GM12878 (cell line): ENCODE results near the gene ACAT2. TPM values are rescaled to one million over a fixed set of nuclear protein-coding genes. Genes with fewer than 3 reads are reported as not detected.
"Not testable (repeated sequence)": the region's sequence is repeated elsewhere in the genome, so short reads cannot be mapped to it uniquely, and the experiment has no call there.

ENCODE experiments used
- ATAC-seq: fragments of 200-7000 bp; cut with Tn5 transposase; 3 replicates; pipeline ENCODE4 v1.9.1; 2020; ENCODE audit warnings: mild to moderate bottlenecking, moderate library complexity
- BruUV-seq: library from RNA; stranded (reverse); fragments of 400-500 nt; replicated peaks from 2 replicates; lab custom pipeline; 2021; lab: Mats Ljungman, UMichigan
- CTCF ChIA-PET: fragments of 300-600 bp; sonication (Branson Sonifier 250); formaldehyde crosslinking; extraction: SDS; loops from one replicate; lab custom pipeline; 2021; ENCODE audit warnings: inconsistent platforms; lab: Yijun Ruan, JAX
- POLR2A ChIA-PET: fragments of 350-600 bp; formaldehyde crosslinking; extraction: SDS; loops from one replicate; lab custom pipeline; 2021; ENCODE audit warnings: inconsistent platforms; lab: Charles Lee
- RAD21 ChIA-PET: fragments of 300-600 bp; sonication (Branson Sonifier 250); formaldehyde crosslinking; loops from one replicate; lab custom pipeline; 2023; ENCODE audit warnings: antibody characterized with exemption; ENCODE audit not compliant: unreplicated experiment; lab: Charles Lee
- SMC1A ChIA-PET: fragments of 300-600 bp; sonication (Branson Sonifier 250); formaldehyde crosslinking; loops from one replicate; lab custom pipeline; 2023; ENCODE audit not compliant: unreplicated experiment, uncharacterized antibody; lab: Charles Lee
- DNase-seq: peaks from one replicate; pipeline ENCODE4 v3.0.0-alpha.2; 2011; ENCODE audit warnings: low read depth, low spot score
- FAIRE-seq: peaks from 3 replicates; lab custom pipeline; 2011; peaks lifted over from hg19 to GRCh38; lab: Jason Lieb, UNC
- H2AFZ ChIP-seq: 2 replicates; pipeline ENCODE4 v1.6.0; 2011; ENCODE audit warnings: low read depth, low read length, control low read depth; ENCODE audit not compliant: control insufficient read depth
- H3K27ac ChIP-seq: 2 replicates; pipeline ENCODE4 v1.5.1; 2011; ENCODE audit warnings: control low read depth; ENCODE audit not compliant: control insufficient read depth, insufficient read depth
- H3K27me3 ChIP-seq, 2 experiments: replicated peaks in 1 of 2; 2 replicates each; pipeline versions ENCODE4 v1.6.0 to v1.6.1; 2011; ENCODE audit warnings: low read length in 1 of 2; ENCODE audit not compliant: control insufficient read depth in 2 of 2, insufficient read depth in 2 of 2
- H3K36me3 ChIP-seq, 2 experiments: 2 replicates each; pipeline ENCODE4 v1.5.1; 2011; ENCODE audit warnings: low read length in 1 of 2; ENCODE audit not compliant: control insufficient read depth in 2 of 2, insufficient read depth in 2 of 2
- H3K4me1 ChIP-seq: 2 replicates; pipeline ENCODE4 v1.6.1; 2011; ENCODE audit warnings: mild to moderate bottlenecking, low read length, moderate library complexity, mixed read lengths; ENCODE audit not compliant: control insufficient read depth, insufficient read depth
- H3K4me2 ChIP-seq: 2 replicates; pipeline ENCODE4 v1.6.0; 2011; ENCODE audit warnings: control low read depth; ENCODE audit not compliant: control insufficient read depth, insufficient read depth
- H3K4me3 ChIP-seq: fragments of 200-600 bp; sonication (generic); 2 replicates; pipeline ENCODE4 v1.5.1; 2016
- H3K79me2 ChIP-seq: 2 replicates; pipeline ENCODE4 v1.6.0; 2011; ENCODE audit warnings: low read length; ENCODE audit not compliant: control insufficient read depth, insufficient read depth
- H3K9ac ChIP-seq: 2 replicates; pipeline ENCODE4 v1.8.0; 2011; ENCODE audit warnings: low read length, control low read depth, mixed read lengths; ENCODE audit not compliant: control insufficient read depth, insufficient read depth
- H3K9me3 ChIP-seq: replicated peaks from 3 replicates; pipeline ENCODE4 v1.5.1; 2011; ENCODE audit warnings: mild to moderate bottlenecking, low read length; ENCODE audit not compliant: control insufficient read depth, insufficient read depth
- H4K20me1 ChIP-seq: 2 replicates; pipeline ENCODE4 v1.6.0; 2011; ENCODE audit not compliant: control insufficient read depth, insufficient read depth
- CBFB ChIP-seq: IDR thresholded peaks from 2 replicates; pipeline ENCODE4 v1.6.1; 2016; ENCODE audit warnings: antibody characterized with exemption, low read depth
- FOS ChIP-seq: IDR thresholded peaks from 3 replicates; pipeline ENCODE4 v1.6.1; 2011; ENCODE audit warnings: borderline replicate concordance; ENCODE audit not compliant: insufficient read length; ENCODE audit errors: extremely low read depth
- POLR2A ChIP-seq: IDR thresholded peaks from 2 replicates; pipeline ENCODE4 v1.6.1; 2011; ENCODE audit warnings: low read depth, mild to moderate bottlenecking, low read length
- RUNX3 ChIP-seq: IDR thresholded peaks from 2 replicates; pipeline ENCODE4 v1.6.1; 2012; ENCODE audit warnings: low read length, inconsistent platforms
- WGBS: methylation state at CpG from one replicate; pipeline ENCODE4 v1.1.6; 2016; ENCODE audit warnings: low lambda C conversion rate; ENCODE audit not compliant: insufficient replicate concordance, insufficient coverage; ENCODE audit errors: missing lambda C conversion rate; 5-methylcytosine and 5-hydroxymethylcytosine counted together
- in situ Hi-C: fragments of 300-500 bp; cut with MboI; formaldehyde crosslinking; loops from 9 replicates; pipeline ENCODE4 v1.14.3; 2018; ENCODE audit warnings: mixed read lengths
- intact Hi-C: fragments of 100-400 bp; cut with micrococcal nuclease; formaldehyde crosslinking; loops from one replicate; pipeline ENCODE4 v1.14.2; 2022; ENCODE audit not compliant: unreplicated experiment
- polyA plus RNA-seq, 11 experiments: library from polyadenylated mRNA; depleted of rRNA in 4 of 11; unstranded in 6 of 11; stranded (reverse) in 5 of 11; fragments of >200 nt; fragmentation: Nextera tagmentation in 4 of 11; fragmentation: Illumina TruSeq in 1 of 11; extraction: Ambion mirVana in 4 of 11; extraction: Trizol in 1 of 11; gene quantifications; 1 replicate in 1 of 11; 2 replicates in 10 of 11; pipeline versions ENCODE4 v1.2.1 to v1.2.3, GENCODE V29; 2011 to 2016; ENCODE audit warnings: inconsistent platforms in 2 of 11, missing spikeins in 2 of 11, low read depth in 1 of 11
- total RNA-seq, 4 experiments: library from RNA; depleted of rRNA in 3 of 4; stranded (reverse); fragments of >200 nt in 3 of 4; fragmentation: Illumina TruSeq in 1 of 4; extraction: Trizol in 1 of 4; gene quantifications; 2 replicates each; pipeline versions ENCODE4 v1.2.1 to v1.2.3, GENCODE V29; 2013 to 2021
- TF ChIP-seq, protein P1 (sequence below): fragments of 450-650 bp; IDR thresholded peaks from 2 replicates; pipeline ENCODE4 v1.6.1; 2017; ENCODE audit warnings: mild to moderate bottlenecking
- TF ChIP-seq, protein P2 (sequence below): fragments of 450-650 bp; IDR thresholded peaks from 2 replicates; pipeline ENCODE4 v1.6.1; 2017; ENCODE audit warnings: mild to moderate bottlenecking, moderate library complexity

Gene ACAT2
- total and polyA plus RNA-seq, 10 of the 15 experiments (the other 5 are each of a cell fraction or from before 2014, with no cell fraction given): 87.9 to 257 (median 132) TPM

DNA sequence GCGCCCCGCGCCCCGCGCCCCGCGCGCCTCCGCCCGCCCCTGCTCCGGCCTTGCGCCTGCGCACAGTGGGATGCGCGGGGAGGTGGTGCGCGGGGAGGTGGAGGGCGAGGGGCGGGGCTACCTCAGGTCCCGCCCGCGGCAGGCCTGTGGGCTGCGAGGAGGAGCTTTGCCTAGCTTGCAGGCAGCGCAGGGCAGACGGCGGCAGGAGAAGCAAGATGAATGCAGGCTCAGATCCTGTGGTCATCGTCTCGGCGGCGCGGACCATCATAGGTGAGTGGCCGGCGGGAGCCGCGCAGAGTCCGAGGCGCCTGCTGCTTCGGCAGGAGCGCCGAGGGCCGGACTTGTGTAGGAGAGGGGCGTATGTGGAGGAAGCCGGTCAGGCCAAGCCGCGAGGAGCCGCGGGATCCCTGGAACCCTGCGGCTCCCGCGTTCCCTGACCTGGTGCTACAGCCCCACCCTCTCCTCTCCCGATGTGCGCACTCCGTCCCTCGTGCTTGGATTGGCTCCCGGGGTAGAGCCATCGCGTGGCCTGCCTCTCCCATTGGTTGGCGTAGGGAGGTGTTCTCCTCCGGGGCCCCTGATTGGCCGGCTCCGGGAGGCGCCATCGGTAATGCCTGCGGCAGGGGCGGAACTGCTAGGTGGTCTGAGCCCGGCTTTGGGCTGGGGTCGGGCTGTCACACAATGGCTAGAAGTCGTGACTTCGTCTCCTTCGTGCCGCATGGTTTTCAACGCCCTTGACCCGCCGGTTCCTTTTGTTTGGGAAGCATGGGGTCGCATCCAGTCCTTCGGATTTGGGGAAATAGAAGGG is at the start of gene ACAT2 (continued):
- TF ChIP-seq FOS: peak; percentile 87
- TF ChIP-seq, protein P1, sequence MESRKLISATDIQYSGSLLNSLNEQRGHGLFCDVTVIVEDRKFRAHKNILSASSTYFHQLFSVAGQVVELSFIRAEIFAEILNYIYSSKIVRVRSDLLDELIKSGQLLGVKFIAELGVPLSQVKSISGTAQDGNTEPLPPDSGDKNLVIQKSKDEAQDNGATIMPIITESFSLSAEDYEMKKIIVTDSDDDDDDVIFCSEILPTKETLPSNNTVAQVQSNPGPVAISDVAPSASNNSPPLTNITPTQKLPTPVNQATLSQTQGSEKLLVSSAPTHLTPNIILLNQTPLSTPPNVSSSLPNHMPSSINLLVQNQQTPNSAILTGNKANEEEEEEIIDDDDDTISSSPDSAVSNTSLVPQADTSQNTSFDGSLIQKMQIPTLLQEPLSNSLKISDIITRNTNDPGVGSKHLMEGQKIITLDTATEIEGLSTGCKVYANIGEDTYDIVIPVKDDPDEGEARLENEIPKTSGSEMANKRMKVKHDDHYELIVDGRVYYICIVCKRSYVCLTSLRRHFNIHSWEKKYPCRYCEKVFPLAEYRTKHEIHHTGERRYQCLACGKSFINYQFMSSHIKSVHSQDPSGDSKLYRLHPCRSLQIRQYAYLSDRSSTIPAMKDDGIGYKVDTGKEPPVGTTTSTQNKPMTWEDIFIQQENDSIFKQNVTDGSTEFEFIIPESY: no peak
- TF ChIP-seq, protein P2, sequence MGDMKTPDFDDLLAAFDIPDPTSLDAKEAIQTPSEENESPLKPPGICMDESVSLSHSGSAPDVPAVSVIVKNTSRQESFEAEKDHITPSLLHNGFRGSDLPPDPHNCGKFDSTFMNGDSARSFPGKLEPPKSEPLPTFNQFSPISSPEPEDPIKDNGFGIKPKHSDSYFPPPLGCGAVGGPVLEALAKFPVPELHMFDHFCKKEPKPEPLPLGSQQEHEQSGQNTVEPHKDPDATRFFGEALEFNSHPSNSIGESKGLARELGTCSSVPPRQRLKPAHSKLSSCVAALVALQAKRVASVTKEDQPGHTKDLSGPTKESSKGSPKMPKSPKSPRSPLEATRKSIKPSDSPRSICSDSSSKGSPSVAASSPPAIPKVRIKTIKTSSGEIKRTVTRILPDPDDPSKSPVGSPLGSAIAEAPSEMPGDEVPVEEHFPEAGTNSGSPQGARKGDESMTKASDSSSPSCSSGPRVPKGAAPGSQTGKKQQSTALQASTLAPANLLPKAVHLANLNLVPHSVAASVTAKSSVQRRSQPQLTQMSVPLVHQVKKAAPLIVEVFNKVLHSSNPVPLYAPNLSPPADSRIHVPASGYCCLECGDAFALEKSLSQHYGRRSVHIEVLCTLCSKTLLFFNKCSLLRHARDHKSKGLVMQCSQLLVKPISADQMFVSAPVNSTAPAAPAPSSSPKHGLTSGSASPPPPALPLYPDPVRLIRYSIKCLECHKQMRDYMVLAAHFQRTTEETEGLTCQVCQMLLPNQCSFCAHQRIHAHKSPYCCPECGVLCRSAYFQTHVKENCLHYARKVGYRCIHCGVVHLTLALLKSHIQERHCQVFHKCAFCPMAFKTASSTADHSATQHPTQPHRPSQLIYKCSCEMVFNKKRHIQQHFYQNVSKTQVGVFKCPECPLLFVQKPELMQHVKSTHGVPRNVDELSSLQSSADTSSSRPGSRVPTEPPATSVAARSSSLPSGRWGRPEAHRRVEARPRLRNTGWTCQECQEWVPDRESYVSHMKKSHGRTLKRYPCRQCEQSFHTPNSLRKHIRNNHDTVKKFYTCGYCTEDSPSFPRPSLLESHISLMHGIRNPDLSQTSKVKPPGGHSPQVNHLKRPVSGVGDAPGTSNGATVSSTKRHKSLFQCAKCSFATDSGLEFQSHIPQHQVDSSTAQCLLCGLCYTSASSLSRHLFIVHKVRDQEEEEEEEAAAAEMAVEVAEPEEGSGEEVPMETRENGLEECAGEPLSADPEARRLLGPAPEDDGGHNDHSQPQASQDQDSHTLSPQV: no peak
- peak; percentile 88 for TF ChIP-seq POLR2A
- TF ChIP-seq, all 136 proteins: peak for 43

DNA sequence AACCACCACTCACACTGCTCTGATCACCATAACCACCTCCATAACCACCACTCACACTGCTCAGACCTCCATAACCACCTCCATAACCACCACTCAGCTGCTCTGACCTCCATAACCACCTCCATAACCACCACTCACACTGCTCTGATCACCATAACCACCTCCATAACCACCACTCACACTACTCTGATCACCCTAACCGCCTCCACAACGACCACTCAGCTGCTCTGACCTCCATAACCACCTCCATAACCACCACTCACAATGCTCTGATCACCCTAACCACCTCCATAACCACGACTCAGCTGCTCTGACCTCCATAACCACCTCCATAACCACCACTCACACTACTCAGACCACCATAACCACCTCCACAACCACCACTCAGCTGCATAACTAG is 49.5 kb upstream of the ACAT2 start:
- not testable (repeated sequence) for H3K27me3 ChIP-seq, H4K20me1 ChIP-seq, H3K9ac ChIP-seq, H3K79me2 ChIP-seq, H3K4me3 ChIP-seq
- WGBS: 85% methylated on average over 3 of the region's 3 CpGs
- TF ChIP-seq CBFB: 0 out of 2 replicates have a peak, but pooled peaks have one; percentile 22
- peak; percentile 41 for TF ChIP-seq RUNX3
- TF ChIP-seq, all 136 proteins: peak for 2; not testable (repeated sequence) for 134
- H3K4me1 ChIP-seq, intact Hi-C loops, SMC1A ChIA-PET, H3K36me3 ChIP-seq, ATAC-seq, H3K9me3 ChIP-seq, H3K27ac ChIP-seq, POLR2A ChIA-PET, H2AFZ ChIP-seq, RAD21 ChIA-PET, FAIRE-seq, H3K4me2 ChIP-seq, BruUV-seq, DNase-seq: not testable (repeated sequence)
- in situ Hi-C loops: loop anchor here (25.0 kb wide), 1 partner anchor 750 kb away; no protein-coding TSS in a partner anchor
- CTCF ChIA-PET: interaction anchor here (0.6 kb wide), 1 partner anchor 12 kb away, joined by 4 read pairs; no protein-coding TSS in a partner anchor
